HCT116 (cell line): ENCODE results near the gene CDK4.

ENCODE experiments used
- RAD21 ChIP-seq: IDR thresholded peaks from 2 replicates; pipeline ENCODE4 v1.6.1; 2012; ENCODE audit warnings: low read depth, mild to moderate bottlenecking
- TF ChIP-seq, protein P1 (sequence below), 3 experiments: fragments of 200-600 bp in 1 of 3; sonication (generic) in 1 of 3; IDR thresholded peaks in 2 of 3; conservative IDR thresholded peaks in 1 of 3; 2 replicates each; pipeline ENCODE4 v1.5.1; 2012 to 2017; ENCODE audit warnings: low read depth in 2 of 3, low read length in 2 of 3, antibody characterized with exemption in 1 of 3, borderline replicate concordance in 1 of 3, control low read depth in 1 of 3, mild to moderate bottlenecking in 1 of 3, mixed read lengths in 1 of 3, mixed run types in 1 of 3, moderate library complexity in 1 of 3; ENCODE audit not compliant: insufficient read depth in 1 of 3
- TF ChIP-seq, protein P2 (sequence below): IDR thresholded peaks from 2 replicates; pipeline ENCODE4 v1.6.1; 2012

DNA sequence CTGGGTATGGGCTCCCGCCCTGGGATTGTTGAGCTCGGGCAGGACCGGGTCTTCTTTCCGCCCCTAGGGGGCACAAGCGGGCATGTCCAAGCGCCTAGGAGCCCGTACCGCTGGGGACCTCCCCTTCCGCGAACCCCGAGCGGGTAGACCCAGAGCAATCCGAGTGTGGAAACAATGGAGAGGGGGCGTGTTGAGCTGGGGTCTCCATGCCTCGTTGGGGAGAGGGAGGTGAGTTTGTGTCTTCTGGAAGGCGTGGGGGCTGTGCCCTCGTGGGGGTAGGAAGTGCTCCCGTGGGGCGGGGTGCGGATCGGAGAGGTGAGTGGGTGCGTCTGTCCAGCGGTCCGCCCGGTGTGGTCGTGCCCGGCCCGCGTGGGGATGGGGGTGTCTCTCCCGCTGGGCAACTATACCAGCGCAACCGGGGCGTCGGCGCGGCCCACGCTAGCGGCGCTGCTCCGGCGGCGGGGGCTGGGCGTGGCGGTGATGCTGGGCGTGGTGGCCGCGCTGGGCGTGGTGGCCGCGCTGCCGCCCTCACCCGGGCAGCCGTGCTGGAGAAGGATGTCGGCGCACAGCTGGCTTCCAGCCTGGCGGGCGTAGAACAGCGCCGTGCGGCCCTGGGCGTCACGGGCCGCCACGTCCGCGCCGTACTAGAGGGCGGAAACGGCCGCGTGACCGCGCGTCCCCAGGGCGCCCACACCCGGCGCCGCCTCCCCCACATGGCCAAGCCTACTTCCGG lies 25.8 kb downstream of the CDK4 start:
- TF ChIP-seq, protein P1, sequence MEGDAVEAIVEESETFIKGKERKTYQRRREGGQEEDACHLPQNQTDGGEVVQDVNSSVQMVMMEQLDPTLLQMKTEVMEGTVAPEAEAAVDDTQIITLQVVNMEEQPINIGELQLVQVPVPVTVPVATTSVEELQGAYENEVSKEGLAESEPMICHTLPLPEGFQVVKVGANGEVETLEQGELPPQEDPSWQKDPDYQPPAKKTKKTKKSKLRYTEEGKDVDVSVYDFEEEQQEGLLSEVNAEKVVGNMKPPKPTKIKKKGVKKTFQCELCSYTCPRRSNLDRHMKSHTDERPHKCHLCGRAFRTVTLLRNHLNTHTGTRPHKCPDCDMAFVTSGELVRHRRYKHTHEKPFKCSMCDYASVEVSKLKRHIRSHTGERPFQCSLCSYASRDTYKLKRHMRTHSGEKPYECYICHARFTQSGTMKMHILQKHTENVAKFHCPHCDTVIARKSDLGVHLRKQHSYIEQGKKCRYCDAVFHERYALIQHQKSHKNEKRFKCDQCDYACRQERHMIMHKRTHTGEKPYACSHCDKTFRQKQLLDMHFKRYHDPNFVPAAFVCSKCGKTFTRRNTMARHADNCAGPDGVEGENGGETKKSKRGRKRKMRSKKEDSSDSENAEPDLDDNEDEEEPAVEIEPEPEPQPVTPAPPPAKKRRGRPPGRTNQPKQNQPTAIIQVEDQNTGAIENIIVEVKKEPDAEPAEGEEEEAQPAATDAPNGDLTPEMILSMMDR (IDR thresholded peaks at IDR 0.05 in 2 of 3, conservative IDR thresholded peaks at IDR 0.05 in 1 of 3; ENCODE audit: borderline replicate concordance in 1 of 3, insufficient read depth in 1 of 3, low read depth in 2 of 3, low read length in 2 of 3) = peak; percentile 76 to 95 (median 83)
- peak; percentile 57 for TF ChIP-seq RAD21
- TF ChIP-seq, protein P2, sequence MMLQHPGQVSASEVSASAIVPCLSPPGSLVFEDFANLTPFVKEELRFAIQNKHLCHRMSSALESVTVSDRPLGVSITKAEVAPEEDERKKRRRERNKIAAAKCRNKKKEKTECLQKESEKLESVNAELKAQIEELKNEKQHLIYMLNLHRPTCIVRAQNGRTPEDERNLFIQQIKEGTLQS = no peak
